Gastrocnemius medialis (tissue), 4 donors: ENCODE results near the gene PICALM.

Experiments used
- CTCF ChIP-seq, 5 experiments: fragments of 450-650 bp in 3 of 5; fragments of 200-600 bp in 2 of 5; sonication (generic) in 2 of 5; IDR thresholded peaks in 4 of 5; conservative IDR thresholded peaks in 1 of 5; 1 replicate in 4 of 5; 2 replicates in 1 of 5; pipeline ENCODE4 v1.5.1; 2016 to 2019; ENCODE audit warnings: antibody characterized with exemption in 5 of 5, mild to moderate bottlenecking in 3 of 5, moderate library complexity in 3 of 5
- POLR2A ChIP-seq, 2 donors: fragments of 450-650 bp; IDR thresholded peaks; one replicate each; pipeline ENCODE4 v1.6.1; 2017; ENCODE audit warnings: antibody characterized with exemption in 2 of 2, mild to moderate bottlenecking in 2 of 2, moderate library complexity in 2 of 2

- no peak for TF ChIP-seq CTCF (IDR thresholded peaks at IDR 0.05 in 4 of 5, conservative IDR thresholded peaks at IDR 0.05 in 1 of 5)
- TF ChIP-seq POLR2A (IDR thresholded peaks at IDR 0.05) = no peak
Observed at GRCh38 chr11:86039094-86039493, 29.8 kb downstream of the PICALM start.
